Ecto neural progenitor cell (in vitro differentiated cells): ENCODE results near the gene AKAP6.

ENCODE experiments used
- DNase-seq: peaks from one replicate; pipeline ENCODE4 v3.0.0-alpha.2; 2018; ENCODE audit warnings: low spot score

Gene AKAP6

GRCh38 chr14:32330351-32331111 is 1.4 kb downstream of the AKAP6 start:
- no peak for DNase-seq

- DNase-seq = no peak
These were observed 2.1 kb downstream of the AKAP6 start for GRCh38 chr14:32331206-32331605.

DNA sequence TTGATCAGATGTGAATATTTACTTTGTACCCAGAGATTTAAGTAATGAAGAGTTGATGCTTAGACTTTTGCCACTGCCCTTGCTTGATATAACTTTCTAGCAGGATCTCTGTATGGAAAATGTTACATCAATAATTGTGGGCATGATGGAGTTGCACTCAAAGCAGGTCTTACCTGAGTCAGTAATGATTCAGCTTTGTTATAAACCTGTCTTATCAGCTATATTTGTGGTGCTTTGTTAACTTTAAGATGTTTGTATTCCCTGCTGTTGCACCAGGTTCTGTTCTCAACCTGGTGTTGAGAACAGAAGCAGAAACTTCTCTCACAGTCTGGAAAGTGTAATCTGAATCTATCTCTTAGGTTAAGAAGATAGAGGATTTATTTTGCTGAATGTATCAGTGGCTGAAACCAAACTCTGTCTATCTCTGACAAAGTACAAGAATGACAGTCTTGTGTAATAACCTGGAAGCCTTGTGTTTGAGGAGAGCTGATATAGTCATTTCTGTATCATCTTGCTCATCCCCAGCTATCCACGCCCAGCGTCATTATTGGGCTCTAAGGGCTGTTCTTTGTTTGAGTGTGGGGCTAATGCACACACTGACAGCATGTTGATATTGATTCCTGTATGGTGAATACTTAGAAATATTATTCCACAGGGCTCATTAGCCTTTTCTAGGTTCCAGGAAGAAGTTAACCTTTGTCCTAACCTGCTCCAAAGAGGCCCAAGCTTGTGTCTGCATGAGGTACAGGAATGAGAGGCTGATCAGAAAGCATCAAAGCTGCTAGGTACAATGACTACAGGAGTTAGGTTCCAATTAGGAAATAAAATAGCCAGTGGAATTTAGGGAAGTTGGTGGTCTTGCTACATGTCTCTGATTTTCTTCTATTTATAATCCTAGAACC is 3.6 kb downstream of the AKAP6 start:
- no peak for DNase-seq

DNA sequence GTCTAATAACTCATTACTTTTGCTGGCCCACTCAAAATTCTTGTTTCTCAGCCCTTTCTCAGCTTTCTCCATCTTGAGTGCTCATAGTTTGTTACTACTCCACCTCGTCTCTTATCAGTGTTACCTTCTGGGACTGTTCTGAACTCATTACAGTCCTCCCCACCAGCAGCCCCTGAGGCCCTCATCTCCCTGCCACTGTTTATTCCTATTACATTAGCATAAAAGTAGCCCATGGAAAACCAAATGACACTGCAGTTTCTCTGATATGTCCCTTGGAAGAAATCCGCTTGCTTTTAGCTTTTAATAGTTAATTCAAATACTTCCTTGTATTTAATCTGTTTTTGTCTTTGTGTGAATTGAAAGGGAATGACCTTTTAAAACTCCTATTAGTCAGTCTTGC is 7.6 kb downstream of the AKAP6 start:
- no peak for DNase-seq

DNA sequence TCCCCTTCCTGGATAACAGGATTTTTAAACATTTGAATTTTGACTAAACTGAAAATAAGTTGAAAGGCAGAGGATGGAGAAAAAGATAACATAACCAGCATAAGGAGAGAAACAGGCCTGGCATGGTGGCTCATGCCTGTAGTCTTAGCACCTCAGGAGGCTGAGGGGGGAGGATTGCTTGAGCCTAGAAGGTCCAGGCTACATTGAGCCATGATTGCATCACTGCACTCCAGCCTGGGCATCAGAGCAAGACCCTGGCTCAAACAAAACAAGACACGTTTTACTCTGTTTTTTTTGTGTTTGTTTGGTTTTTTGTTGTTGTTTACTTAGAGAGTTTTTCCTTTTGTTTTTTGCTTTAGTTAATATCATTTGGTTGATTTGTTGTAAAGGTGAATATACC is 8.7 kb downstream of the AKAP6 start:
- no peak for DNase-seq

DNA sequence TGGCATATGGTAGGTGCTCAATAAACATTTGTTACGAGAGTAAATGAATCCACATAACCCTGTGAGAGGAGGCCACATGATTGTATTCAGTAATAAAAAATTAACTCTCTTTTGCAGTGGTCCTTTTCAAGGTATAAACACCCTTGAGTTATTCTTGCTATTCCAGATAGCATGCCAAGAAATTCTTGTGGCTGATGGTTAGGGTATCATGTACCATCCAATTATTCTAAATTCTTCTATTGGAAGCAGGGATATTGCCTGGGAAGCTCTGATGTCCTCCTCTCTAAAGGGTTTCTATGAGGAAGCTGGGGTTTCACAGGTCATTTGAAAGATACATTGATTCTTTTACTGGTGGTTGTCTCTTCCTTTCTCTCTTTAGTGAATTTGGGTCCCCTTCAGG is 10.1 kb downstream of the AKAP6 start:
- DNase-seq = no peak

GRCh38 chr14:32341947-32342846 is 13.1 kb downstream of the AKAP6 start:
- DNase-seq = no peak

GRCh38 chr14:32342847-32343194 is 13.7 kb downstream of the AKAP6 start:
- no peak for DNase-seq

DNA sequence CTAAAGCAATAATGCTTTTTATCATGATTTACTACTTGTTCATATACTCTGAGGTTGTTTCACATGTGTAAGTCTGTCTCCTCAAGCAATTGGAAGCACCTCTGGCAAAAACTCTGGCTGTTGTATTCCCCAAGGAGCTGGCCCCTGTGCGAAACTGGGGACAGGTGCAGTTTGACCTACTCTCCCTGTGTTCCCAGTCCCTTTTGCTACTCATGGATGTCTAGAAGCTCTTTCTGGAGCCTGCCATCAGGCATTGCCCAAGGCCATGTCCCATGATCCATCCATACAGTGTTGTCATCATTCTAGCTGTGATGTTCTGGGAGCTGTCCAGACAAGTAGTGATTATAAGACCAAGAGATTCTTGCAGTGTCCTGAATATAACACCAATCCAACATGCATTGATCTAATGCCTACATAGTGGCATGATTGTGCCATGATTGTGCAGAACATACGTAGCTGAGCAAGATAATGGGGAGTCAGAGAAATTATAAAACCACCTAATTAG is 14.9 kb downstream of the AKAP6 start:
- no peak for DNase-seq

- DNase-seq = no peak
These were observed 16.3 kb downstream of the AKAP6 start for GRCh38 chr14:32345311-32345791.

DNA sequence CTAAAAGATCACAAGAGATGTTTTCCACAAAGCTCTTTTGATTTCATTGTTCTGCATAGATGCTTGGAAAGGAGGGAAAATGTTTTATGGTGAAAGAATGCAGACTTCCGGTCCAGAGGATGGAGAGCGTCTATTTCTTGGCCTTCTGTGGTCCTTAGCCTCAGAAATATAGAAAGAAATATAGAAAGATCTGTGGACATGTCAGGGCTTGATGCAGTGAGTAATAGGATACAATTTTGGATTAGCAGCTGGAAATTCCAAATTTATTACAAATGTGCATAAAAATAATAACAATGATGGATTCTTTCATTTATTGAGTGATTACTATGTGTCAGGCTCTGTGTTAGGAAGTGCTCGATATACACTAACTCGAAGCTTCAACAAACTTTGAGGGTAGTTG is 20.2 kb downstream of the AKAP6 start:
- no peak for DNase-seq

GRCh38 chr14:32350020-32350419 is 20.9 kb downstream of the AKAP6 start:
- DNase-seq = no peak

- DNase-seq = no peak
These were observed 23.5 kb downstream of the AKAP6 start for GRCh38 chr14:32352631-32353030.

DNA sequence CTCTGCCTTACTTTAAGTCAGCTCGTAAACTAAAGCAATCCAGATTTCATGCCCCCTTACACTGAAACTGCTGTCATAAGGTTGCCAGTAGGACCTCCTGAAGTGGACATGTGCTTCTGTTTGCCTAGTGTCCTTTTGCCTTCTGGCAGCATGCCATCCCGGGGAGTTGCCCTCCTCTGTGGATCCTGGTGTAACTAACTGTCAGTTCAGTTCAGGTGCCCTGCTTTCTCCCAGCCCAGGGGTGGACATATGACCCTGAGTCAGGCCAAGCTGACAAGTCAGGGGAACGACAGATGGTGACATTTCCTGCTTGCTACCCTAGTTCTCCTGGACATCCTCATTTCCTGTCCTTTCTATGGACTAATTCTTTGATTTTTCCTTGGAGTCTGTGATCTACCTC is 25.6 kb downstream of the AKAP6 start:
- no peak for DNase-seq

- no peak for DNase-seq
These were observed 29.7 kb downstream of the AKAP6 start for GRCh38 chr14:32358781-32359180.

- DNase-seq = no peak
These were observed 32.6 kb downstream of the AKAP6 start for GRCh38 chr14:32361674-32362073.

DNA sequence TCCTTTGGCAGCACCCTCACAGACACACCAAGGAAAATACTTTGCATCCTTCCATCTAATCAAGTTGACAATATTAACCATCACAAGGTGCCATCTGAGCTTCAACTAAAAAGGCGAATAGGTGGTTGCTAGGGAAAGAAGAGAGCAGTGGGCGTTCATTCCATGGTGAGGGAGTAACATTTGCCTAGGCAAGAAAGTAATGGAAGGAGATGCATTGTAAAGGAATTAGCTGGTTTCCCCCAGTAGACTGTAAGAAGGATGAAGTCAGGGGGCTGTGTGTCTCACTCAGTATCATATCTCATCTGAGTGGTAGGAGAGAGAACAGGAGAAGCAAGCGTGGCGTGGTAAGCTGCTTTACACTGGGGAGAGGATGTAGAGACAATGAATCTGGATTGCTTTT is 34.7 kb downstream of the AKAP6 start:
- no peak for DNase-seq

DNA sequence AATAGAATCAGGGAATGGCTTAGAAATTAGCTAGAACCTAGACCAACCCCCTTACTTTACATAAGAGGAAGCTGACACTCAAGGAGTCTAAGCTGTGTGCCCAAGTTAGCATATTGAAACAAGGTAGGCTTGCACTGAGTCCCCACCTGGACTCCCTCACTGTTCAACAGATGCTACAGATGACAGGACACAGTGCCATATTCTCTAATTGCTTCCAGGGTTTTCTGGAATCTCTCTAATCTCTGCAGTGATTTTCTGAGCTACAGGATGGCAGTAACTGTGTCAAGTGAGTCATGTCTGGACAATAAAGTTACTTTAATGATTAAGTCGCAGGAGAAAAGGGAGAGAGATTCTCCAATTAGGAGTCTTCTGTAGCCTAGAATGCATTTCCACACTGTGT is 35.8 kb downstream of the AKAP6 start:
- DNase-seq = no peak

GRCh38 chr14:32366256-32366879 is 37.3 kb downstream of the AKAP6 start:
- no peak for DNase-seq

DNA sequence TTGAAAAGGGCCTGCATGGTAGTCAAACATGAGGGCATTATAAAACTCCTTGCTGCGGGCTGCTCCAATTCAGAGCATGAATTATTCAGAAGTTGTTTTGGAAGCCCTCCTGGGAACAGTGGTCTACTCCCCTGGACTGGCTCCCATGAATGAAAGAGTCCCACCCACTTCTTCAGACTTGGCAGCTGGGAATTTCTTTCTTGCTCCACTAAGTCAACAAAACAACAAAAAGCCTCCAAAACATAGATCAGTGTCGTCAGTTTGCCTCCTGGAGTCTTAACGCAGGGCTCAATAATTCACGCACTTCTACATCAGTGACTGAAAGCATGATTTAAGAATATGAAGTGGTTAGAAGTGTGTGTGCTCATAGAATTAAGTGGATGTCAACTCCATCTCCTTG is 37.9 kb downstream of the AKAP6 start:
- DNase-seq = no peak

DNA sequence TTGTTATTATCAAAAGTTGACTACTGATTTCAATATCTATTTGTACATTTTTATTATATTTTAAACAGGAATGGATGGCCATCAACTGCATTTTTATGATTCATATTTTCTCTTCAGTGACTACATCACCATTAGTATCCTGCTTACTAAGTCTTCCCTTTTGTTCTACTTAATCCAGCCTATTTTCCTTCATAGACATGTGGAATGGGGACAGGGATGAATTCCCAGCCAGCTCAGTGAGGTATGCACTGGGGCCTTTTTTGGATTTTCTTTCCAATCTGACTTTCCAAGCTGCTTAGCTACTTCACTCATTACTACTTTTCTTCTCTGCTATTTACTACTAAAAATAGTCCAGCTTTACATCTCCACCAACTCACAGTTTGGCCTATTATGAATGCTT is 38.4 kb downstream of the AKAP6 start:
- DNase-seq = no peak

DNA sequence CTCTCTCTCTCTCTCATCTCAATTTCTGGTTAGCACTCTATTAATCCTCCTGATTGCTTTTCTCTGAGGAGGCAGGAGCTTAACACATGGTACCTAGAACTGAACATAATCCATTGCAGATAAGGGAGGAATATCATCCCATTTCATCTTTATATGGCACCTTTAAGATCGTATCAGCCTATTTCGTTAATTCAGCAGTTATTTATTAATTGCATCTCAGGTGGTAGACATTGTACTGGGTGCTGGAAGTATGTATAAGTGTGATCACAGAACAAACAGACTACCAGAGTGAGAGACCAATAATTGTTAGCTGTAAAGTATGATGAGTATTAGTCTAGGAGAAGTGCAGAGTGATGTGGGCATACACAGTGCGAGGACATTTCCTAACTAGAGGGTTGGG is 39.0 kb downstream of the AKAP6 start:
- no peak for DNase-seq
